ENCODE measurements around the gene ALLC. TPM values are rescaled to one million over a fixed set of nuclear protein-coding genes. Genes with fewer than 3 reads are reported as not detected.

Gene ALLC
- total and polyA plus RNA-seq, 2 donors (not counting 1 experiment from before 2014, with no cell fraction given): not detected

DNA sequence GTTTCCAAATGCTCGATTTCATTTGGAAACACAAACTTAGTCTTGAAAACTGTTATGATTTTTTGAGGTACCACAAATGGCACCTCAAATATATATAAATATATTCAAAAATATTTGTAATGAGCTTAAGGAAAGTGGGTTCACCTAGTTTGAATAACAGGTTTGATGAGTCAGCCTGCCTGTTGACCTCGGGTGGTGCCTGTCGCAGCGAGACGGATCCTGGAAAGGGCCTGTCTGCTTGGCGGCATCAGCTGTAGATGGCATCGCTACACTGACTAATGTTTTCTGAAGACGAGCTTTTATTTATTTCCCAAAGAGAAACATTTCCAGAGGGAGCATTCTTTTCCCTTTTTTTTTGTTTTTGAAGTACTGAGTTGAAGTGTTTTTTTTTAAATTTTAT, 6.9 kb downstream of the ALLC start:
- DNase-seq (ENCODE audit: low read depth in 2 of 2): no peak
- no peak overlapping the region for H3K4me3 ChIP-seq (replicated peaks in 1 of 4; ENCODE audit: control extremely low read depth in 1 of 4, insufficient read depth in 1 of 4, low read depth in 3 of 4, low read length in 4 of 4)
- no peaks in the 10 kb centered on the region for H3K9me3 ChIP-seq (ENCODE audit: control insufficient read depth, insufficient read depth, low read depth, low read length)
- H3K9ac ChIP-seq (ENCODE audit: insufficient read depth, low read length): no peak overlapping the region
- no peaks in the 10 kb centered on the region for H3K27me3 ChIP-seq (ENCODE audit: control insufficient read depth, insufficient read depth, low read length)
- no peaks in the 10 kb centered on the region for H4K20me1 ChIP-seq (ENCODE audit: control insufficient read depth, extremely low read depth, insufficient read depth, low read length)
- H3K4me2 ChIP-seq (ENCODE audit: extremely low read depth, insufficient read depth, low read length): no peak overlapping the region
- H3K27ac ChIP-seq (ENCODE audit: insufficient read depth, low read length): no peak overlapping the region
- H3K36me3 ChIP-seq (ENCODE audit: control insufficient read depth, insufficient read depth, low read length): no peaks in the 10 kb centered on the region
- no peaks in the 10 kb centered on the region for H3K4me1 ChIP-seq (ENCODE audit: control insufficient read depth, extremely low read depth, insufficient read depth, low read length)
- H2AFZ ChIP-seq (ENCODE audit: low read length): no peak overlapping the region
- TF ChIP-seq, protein P1, sequence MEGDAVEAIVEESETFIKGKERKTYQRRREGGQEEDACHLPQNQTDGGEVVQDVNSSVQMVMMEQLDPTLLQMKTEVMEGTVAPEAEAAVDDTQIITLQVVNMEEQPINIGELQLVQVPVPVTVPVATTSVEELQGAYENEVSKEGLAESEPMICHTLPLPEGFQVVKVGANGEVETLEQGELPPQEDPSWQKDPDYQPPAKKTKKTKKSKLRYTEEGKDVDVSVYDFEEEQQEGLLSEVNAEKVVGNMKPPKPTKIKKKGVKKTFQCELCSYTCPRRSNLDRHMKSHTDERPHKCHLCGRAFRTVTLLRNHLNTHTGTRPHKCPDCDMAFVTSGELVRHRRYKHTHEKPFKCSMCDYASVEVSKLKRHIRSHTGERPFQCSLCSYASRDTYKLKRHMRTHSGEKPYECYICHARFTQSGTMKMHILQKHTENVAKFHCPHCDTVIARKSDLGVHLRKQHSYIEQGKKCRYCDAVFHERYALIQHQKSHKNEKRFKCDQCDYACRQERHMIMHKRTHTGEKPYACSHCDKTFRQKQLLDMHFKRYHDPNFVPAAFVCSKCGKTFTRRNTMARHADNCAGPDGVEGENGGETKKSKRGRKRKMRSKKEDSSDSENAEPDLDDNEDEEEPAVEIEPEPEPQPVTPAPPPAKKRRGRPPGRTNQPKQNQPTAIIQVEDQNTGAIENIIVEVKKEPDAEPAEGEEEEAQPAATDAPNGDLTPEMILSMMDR (conservative IDR thresholded peaks at IDR 0.05 in 1 of 2, IDR thresholded peaks at IDR 0.05 in 1 of 2; ENCODE audit: low read depth in 1 of 2, low read length in 2 of 2): no peak
- no peak for TF ChIP-seq EZH2 (IDR thresholded peaks at IDR 0.05; ENCODE audit: low read length, missing control alignments)
- no peaks in the 10 kb centered on the region for H3K79me2 ChIP-seq (ENCODE audit: control insufficient read depth, insufficient read depth, low read length)

DNA sequence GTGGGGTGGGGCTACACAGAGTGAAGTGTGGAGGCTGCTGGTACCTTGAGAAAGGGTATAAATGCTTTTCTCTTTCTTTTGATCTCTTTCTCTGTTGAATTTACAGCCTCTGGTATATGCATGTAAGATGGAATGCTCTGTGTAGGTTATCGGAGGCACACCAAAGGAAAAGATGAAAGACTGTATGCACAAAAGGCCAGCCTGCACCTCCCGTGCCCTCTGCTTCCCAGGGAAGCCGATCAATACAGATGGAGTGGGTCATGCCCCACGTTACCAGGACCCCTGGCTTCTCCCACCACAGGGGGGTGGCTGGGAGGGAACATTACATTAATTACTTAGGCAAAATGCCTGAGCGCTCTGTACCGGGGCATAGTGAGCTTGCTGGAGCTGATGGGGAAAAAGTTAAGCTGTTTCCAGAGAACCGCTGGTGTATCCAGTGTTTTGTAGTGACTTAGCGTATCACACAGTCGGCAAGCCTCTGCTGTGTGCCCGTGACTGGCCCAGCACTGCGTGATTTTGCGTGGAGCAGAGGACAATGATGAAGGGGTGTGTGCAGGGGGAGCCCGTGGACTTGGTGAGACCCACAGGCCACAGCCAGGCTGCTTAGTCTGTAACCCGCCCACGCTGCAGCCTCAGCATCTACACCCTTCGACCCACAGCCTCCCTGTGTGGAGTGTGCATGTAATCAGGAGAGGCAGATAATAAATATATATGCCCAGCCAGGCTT, 8.0 kb downstream of the ALLC start:
- H2AFZ ChIP-seq (ENCODE audit: low read length): no peak overlapping the region

DNA sequence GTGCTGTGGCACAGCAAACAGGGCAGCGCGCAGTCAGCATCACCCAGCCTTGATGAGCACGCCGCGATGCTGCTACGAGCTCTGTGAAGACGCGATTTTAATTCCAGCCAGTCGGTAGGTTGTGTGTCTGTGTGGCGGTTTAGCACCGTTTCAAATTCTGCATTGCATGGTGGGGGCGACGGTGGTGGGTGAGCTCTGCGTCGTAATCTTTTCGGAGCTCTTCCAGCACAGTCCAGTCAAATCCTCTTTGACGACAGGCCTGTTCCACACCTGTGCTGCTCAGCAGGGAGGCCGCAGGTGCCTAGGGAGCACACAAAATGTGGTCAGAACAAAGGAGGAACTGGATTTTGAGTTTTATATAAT, 8.6 kb downstream of the ALLC start:
- no peak for DNase-seq (ENCODE audit: low read depth in 2 of 2)
- Histone ChIP-seq H3K36me3 (ENCODE audit: control insufficient read depth, insufficient read depth, low read length) (no peaks in the 10 kb centered on the region), H3K9me3 (ENCODE audit: control insufficient read depth, insufficient read depth, low read depth, low read length) (no peaks in the 10 kb centered on the region), H3K4me1 (ENCODE audit: control insufficient read depth, extremely low read depth, insufficient read depth, low read length) (no peaks in the 10 kb centered on the region), H3K27ac (ENCODE audit: insufficient read depth, low read length) (no peak overlapping the region), H3K9ac (ENCODE audit: insufficient read depth, low read length) (no peak overlapping the region), H2AFZ (ENCODE audit: low read length) (no peak overlapping the region), H4K20me1 (ENCODE audit: control insufficient read depth, extremely low read depth, insufficient read depth, low read length) (no peaks in the 10 kb centered on the region), H3K4me2 (ENCODE audit: extremely low read depth, insufficient read depth, low read length) (no peak overlapping the region), H3K79me2 (ENCODE audit: control insufficient read depth, insufficient read depth, low read length) (no peaks in the 10 kb centered on the region), H3K4me3 (replicated peaks in 1 of 4; ENCODE audit: control extremely low read depth in 1 of 4, insufficient read depth in 1 of 4, low read depth in 3 of 4, low read length in 4 of 4) (no peak overlapping the region), H3K27me3 (ENCODE audit: control insufficient read depth, insufficient read depth, low read length) (no peaks in the 10 kb centered on the region)
- TF ChIP-seq, protein P1 (conservative IDR thresholded peaks at IDR 0.05 in 1 of 2, IDR thresholded peaks at IDR 0.05 in 1 of 2; ENCODE audit: low read depth in 1 of 2, low read length in 2 of 2): no peak
- no peak for TF ChIP-seq EZH2 (IDR thresholded peaks at IDR 0.05; ENCODE audit: low read length, missing control alignments)

More for the DNA sequence above, 8.0 kb downstream of the ALLC start:
- Histone ChIP-seq H3K9me3 (ENCODE audit: control insufficient read depth, insufficient read depth, low read depth, low read length) (no peaks in the 10 kb centered on the region), H3K79me2 (ENCODE audit: control insufficient read depth, insufficient read depth, low read length) (no peaks in the 10 kb centered on the region), H3K36me3 (ENCODE audit: control insufficient read depth, insufficient read depth, low read length) (no peaks in the 10 kb centered on the region), H3K4me2 (ENCODE audit: extremely low read depth, insufficient read depth, low read length) (no peak overlapping the region), H3K9ac (ENCODE audit: insufficient read depth, low read length) (no peak overlapping the region), H3K4me1 (ENCODE audit: control insufficient read depth, extremely low read depth, insufficient read depth, low read length) (no peaks in the 10 kb centered on the region), H3K27me3 (ENCODE audit: control insufficient read depth, insufficient read depth, low read length) (no peaks in the 10 kb centered on the region), H4K20me1 (ENCODE audit: control insufficient read depth, extremely low read depth, insufficient read depth, low read length) (no peaks in the 10 kb centered on the region), H3K27ac (ENCODE audit: insufficient read depth, low read length) (no peak overlapping the region), H3K4me3 (replicated peaks in 1 of 4; ENCODE audit: control extremely low read depth in 1 of 4, insufficient read depth in 1 of 4, low read depth in 3 of 4, low read length in 4 of 4) (no peak overlapping the region)
- no peak for DNase-seq (ENCODE audit: low read depth in 2 of 2)
- no peak for TF ChIP-seq EZH2 (IDR thresholded peaks at IDR 0.05; ENCODE audit: low read length, missing control alignments)
- TF ChIP-seq, protein P1 (conservative IDR thresholded peaks at IDR 0.05 in 1 of 2, IDR thresholded peaks at IDR 0.05 in 1 of 2; ENCODE audit: low read depth in 1 of 2, low read length in 2 of 2): no peak
